Cardiac fibroblast (primary cell): Measurements from ENCODE around the gene CLRN3.

Experiments
- DNase-seq, 2 donors: peaks; one replicate each; pipeline versions ENCODE4 v3.0.0 to v3.0.0-alpha.2; 2010; ENCODE audit warnings: low read depth in 2 of 2
- H3K4me3 ChIP-seq, 2 donors: replicated peaks in 1 of 2; 1 replicate in 1 of 2; 2 replicates in 1 of 2; pipeline ENCODE4 v1.5.1; 2011; ENCODE audit warnings: low read depth in 2 of 2, low read length in 2 of 2, mild to moderate bottlenecking in 2 of 2, moderate library complexity in 1 of 2
- TF ChIP-seq, protein P1 (sequence below): IDR thresholded peaks from one replicate; pipeline ENCODE4 v1.5.1; 2011; ENCODE audit warnings: low read depth, mild to moderate bottlenecking, low read length, inconsistent platforms

CLRN3 gene

DNA sequence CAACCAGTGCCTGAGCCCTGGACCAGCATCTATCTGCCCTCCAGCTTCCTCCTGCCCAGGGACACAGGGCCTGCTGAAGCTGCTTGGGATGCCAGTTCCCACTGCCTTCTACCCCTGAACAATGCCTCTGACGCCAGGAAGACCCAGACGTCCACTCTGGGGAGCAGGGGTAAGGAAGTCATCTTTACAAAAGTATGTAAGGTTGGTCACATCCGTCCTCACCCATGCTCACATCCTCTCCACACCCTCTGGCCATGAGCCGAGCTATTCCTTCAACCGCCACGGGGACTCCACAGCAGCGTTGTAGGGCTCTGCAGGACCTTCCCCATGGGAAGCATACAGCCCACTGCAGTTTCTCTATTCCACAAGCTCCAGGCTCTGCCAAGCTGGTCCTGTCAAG, 58.5 kb downstream of the CLRN3 start:
- no peak overlapping the region for H3K4me3 ChIP-seq
- DNase-seq: no peak
- TF ChIP-seq, protein P1, sequence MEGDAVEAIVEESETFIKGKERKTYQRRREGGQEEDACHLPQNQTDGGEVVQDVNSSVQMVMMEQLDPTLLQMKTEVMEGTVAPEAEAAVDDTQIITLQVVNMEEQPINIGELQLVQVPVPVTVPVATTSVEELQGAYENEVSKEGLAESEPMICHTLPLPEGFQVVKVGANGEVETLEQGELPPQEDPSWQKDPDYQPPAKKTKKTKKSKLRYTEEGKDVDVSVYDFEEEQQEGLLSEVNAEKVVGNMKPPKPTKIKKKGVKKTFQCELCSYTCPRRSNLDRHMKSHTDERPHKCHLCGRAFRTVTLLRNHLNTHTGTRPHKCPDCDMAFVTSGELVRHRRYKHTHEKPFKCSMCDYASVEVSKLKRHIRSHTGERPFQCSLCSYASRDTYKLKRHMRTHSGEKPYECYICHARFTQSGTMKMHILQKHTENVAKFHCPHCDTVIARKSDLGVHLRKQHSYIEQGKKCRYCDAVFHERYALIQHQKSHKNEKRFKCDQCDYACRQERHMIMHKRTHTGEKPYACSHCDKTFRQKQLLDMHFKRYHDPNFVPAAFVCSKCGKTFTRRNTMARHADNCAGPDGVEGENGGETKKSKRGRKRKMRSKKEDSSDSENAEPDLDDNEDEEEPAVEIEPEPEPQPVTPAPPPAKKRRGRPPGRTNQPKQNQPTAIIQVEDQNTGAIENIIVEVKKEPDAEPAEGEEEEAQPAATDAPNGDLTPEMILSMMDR: no peak

DNA sequence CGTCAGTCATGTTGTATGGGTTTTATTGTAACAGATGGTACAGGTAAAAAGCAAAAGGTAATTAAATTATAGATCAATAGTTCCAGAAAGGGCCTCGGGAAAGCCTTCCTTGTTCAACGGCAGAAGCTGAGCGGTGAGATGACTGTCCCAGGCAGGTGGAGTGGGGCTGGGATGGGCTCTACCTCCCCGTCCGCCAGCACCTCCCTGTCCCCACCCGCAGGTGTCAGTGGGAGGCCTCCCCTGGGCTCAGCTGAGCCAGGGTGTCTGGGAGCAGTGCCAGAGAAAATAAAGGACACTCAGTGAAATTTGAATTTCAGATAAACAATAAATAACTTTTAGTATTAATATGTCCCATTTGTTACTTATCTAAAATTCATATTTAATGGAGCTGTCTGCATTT, 58.9 kb downstream of the CLRN3 start:
- TF ChIP-seq, protein P1: no peak
- no peak for DNase-seq
- no peak overlapping the region for H3K4me3 ChIP-seq

DNA sequence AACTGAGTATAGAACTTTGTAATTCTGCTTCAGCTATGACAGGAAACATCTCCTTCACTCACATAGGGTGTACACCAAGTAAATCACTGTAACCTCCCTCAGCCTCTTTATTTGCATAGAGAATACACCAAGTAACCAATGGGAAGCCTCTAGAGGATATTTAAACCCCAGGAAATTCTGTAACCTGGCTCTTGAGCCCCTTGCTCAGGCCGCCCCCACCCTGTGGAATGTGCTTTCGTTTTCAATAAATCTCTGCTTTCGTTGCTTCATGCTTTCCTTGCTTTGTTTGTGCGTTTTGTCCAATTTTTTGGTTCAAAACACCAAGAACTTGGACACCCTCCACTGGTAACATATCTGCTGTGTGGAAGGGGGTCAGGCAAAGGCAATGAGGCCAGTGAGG, 60.2 kb downstream of the CLRN3 start:
- DNase-seq: peak in 1 of 2 donors; percentile 1
- TF ChIP-seq, protein P1: no peak
- no peak overlapping the region for H3K4me3 ChIP-seq

DNA sequence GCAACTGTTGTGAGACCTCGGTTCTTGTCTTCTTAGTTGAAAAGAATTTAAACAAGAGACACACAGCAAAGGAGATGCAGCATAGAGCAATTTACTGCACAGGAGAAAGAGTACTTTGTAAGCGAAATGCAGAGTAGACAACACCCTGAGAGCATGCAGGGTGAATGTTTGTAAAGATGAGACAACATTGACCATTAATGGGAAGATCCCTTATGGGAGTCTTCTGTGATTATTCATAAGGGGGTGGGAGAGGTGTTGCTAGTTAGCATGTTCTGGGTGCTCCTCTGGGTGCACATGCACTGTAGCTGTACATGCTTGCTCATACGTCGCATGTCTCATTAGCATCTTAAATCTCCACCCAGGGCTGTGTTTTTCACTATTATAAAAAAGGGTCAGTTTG, 62.3 kb downstream of the CLRN3 start:
- no peak for DNase-seq
- H3K4me3 ChIP-seq: no peak overlapping the region
- TF ChIP-seq, protein P1: no peak
